ENCODE measurements around the gene CEP295NL. TPM values are rescaled to one million over a fixed set of nuclear protein-coding genes. Genes with fewer than 3 reads are reported as not detected.

Gene CEP295NL
- total and polyA plus RNA-seq, 2 of the 8 experiments (the other 6 are each of a cell fraction or from before 2014, with no cell fraction given): 0.06 to 2.0 TPM

DNA sequence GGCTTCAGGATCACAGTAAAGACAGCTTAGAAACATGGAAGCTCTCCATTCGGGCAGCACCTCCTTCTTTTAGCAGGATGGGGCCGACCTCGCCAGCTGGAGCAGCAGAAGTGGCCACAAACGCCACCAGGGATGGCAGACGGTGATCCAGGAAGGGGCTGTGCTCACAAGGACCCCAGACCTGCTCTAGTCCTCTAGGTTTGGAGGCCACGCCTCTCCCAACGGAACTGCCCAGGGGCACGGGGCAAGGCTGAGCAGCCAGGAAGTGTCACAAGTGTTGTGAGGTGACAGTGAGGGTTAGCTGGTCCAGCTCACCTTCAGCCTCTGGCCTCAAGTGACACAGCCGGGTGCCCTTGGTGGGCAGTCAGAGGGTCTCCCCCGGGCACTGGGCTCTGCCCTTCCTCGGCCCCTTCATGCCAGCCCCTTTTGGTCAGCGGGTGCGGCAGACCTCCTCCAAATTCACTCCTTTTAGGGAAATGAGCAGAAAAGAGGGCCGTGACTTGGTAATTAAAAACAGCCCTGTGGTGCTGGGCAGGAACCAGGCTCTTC, 20.4 kb downstream of the CEP295NL start:
- no peak overlapping the region for H3K4me2 ChIP-seq (ENCODE audit: insufficient read depth in 1 of 2, low read depth in 2 of 2, low read length in 2 of 2)
- no peak overlapping the region for H3K4ac ChIP-seq (replicated peaks; ENCODE audit: insufficient read length, low read depth, low read length)
- no peak overlapping the region for H2BK15ac ChIP-seq (ENCODE audit: low read length)
- H3K23me2 ChIP-seq (ENCODE audit: low read depth, low read length): no peaks in the 10 kb centered on the region
- H2AK5ac ChIP-seq (ENCODE audit: low read depth, low read length): no peak overlapping the region
- no peak overlapping the region for H2BK120ac ChIP-seq (replicated peaks; ENCODE audit: low read depth, low read length)
- H3K4me3 ChIP-seq (ENCODE audit: extremely low read depth in 1 of 4, insufficient read depth in 2 of 4, low read depth in 3 of 4, low read length in 4 of 4): no peak overlapping the region
- no peak overlapping the region for H3K18ac ChIP-seq (ENCODE audit: extremely low read depth, low read length)
- H4K8ac ChIP-seq (ENCODE audit: extremely low read depth, insufficient read depth, low read length): no peak overlapping the region
- peaks cover 0 to 35% (median 22%) of the 10 kb centered on the region in 4 experiments; a peak in 6 of 7 replicates for H3K4me1 ChIP-seq (replicated peaks in 1 of 4; ENCODE audit: control insufficient read depth in 3 of 4, insufficient read depth in 4 of 4, low read length in 3 of 4)
- 0 out of 2 replicates have a peak overlapping the region, but pooled peaks have one; percentile 35 for H2BK5ac ChIP-seq (ENCODE audit: low read depth, low read length)
- no peak overlapping the region for H2AFZ ChIP-seq (ENCODE audit: low read length)
- FAIRE-seq (no peak), DNase-seq (ENCODE audit: low read depth in 1 of 2, low spot score in 2 of 2) (no peak)
- no peak overlapping the region for H3K23ac ChIP-seq (ENCODE audit: insufficient read length)
- H3K79me2 ChIP-seq (ENCODE audit: control insufficient read depth in 1 of 2, insufficient read depth in 2 of 2, low read length in 2 of 2): peaks cover 0 to 11% of the 10 kb centered on the region in 2 experiments; a peak in 1 of 4 replicates
- peaks cover 4 to 9% of the 10 kb centered on the region in 2 experiments for H4K20me1 ChIP-seq (replicated peaks in 1 of 2; ENCODE audit: control insufficient read depth in 1 of 2, insufficient read depth in 2 of 2, low read length in 2 of 2)
- 82% methylated on average over 14 of the region's 14 CpGs; no CpG with 5 or more reads in 1 of the 2 experiments for WGBS, 2 experiments (ENCODE audit: extremely low coverage in 1 of 2, insufficient coverage in 1 of 2, insufficient read length in 1 of 2, insufficient replicate concordance in 2 of 2, low coverage in 1 of 2, low lambda C conversion rate in 2 of 2, missing lambda C conversion rate in 1 of 2)
- POLR2A ChIA-PET (ENCODE audit: partially characterized antibody): interaction anchor here (1.2 kb wide), 1 partner anchor 17 kb away, joined by 3 read pairs; no protein-coding TSS in a partner anchor
- H3K9me3 ChIP-seq (ENCODE audit: insufficient read depth in 2 of 2, low read depth in 1 of 2, low read length in 1 of 2): no peaks in the 10 kb centered on the region
- no peak overlapping the region for H3K14ac ChIP-seq (ENCODE audit: insufficient read length)
- H3K79me1 ChIP-seq (ENCODE audit: low read depth, low read length): no peaks in the 10 kb centered on the region; the same call in 1 of the 2 replicates
- H4K91ac ChIP-seq (replicated peaks; ENCODE audit: insufficient read length, low read length): no peak overlapping the region
- CTCF ChIA-PET (ENCODE audit: partially characterized antibody): interaction anchor here (0.7 to 2.0 kb wide), 7 partner anchors 14 to 89 kb away, joined by 3 to 9 read pairs (median 5); no protein-coding TSS in a partner anchor
- H3K9ac ChIP-seq (replicated peaks in 1 of 4; ENCODE audit: extremely low read depth in 1 of 4, low read depth in 3 of 4, low read length in 3 of 4): no peak overlapping the region
- 0 out of 2 replicates have a peak overlapping the region, but pooled peaks have one; percentile 44 for H2BK12ac ChIP-seq (ENCODE audit: low read depth, low read length)
- peaks cover 0 to 2% (median 0%) of the 10 kb centered on the region in 4 experiments; a peak in 1 of 8 replicates for H3K36me3 ChIP-seq (ENCODE audit: control insufficient read depth in 2 of 4, insufficient read depth in 4 of 4, low read length in 3 of 4)
- H3K27ac ChIP-seq (ENCODE audit: low read depth, low read length): no peak overlapping the region
- no peak overlapping the region for H4K5ac ChIP-seq (ENCODE audit: insufficient read length, low read depth, low read length)
- no peak overlapping the region for H2BK20ac ChIP-seq (ENCODE audit: low read length)
- no peak overlapping the region for H3K56ac ChIP-seq (replicated peaks; ENCODE audit: insufficient read length, low read depth, low read length)
- H3K27me3 ChIP-seq (replicated peaks in 1 of 4; ENCODE audit: control insufficient read depth in 3 of 4, extremely low read depth in 1 of 4, insufficient read depth in 3 of 4, low read length in 3 of 4): no peaks in the 10 kb centered on the region; a peak in 1 of 7 replicates
- TF ChIP-seq SAP30 (IDR thresholded peaks at IDR 0.05; ENCODE audit: insufficient read depth, insufficient replicate concordance, low read length): no peak
- TF ChIP-seq, protein P1, sequence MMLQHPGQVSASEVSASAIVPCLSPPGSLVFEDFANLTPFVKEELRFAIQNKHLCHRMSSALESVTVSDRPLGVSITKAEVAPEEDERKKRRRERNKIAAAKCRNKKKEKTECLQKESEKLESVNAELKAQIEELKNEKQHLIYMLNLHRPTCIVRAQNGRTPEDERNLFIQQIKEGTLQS (IDR thresholded peaks at IDR 0.05; ENCODE audit: insufficient read depth, low read depth, low read length): no peak
- no peak for TF ChIP-seq FOSL1 (IDR thresholded peaks at IDR 0.05; ENCODE audit: insufficient read depth, low read depth, low read length)
- no peak for TF ChIP-seq SP2 (IDR thresholded peaks at IDR 0.05; ENCODE audit: low read length)
- TF ChIP-seq BRCA1 (IDR thresholded peaks at IDR 0.05; ENCODE audit: low read depth, low read length): no peak
- no peak for TF ChIP-seq TEAD4 (IDR thresholded peaks at IDR 0.05; ENCODE audit: low read depth, low read length)
- TF ChIP-seq RNF2 (IDR thresholded peaks at IDR 0.05; ENCODE audit: borderline replicate concordance, low read depth, low read length, missing control alignments, poor library complexity, severe bottlenecking): no peak

Measured in H1 (cell line).